Epithelial cell of proximal tubule (primary cell): ENCODE measurements around the gene CIRBP. TPM values are rescaled to one million over a fixed set of nuclear protein-coding genes. Genes with fewer than 3 reads are reported as not detected.

Experiments
- DNase-seq: peaks from one replicate; pipeline ENCODE4 v3.0.0-alpha.2; 2011; ENCODE audit warnings: low read depth
- H3K4me3 ChIP-seq: 2 replicates; pipeline ENCODE4 v1.5.1; 2011; ENCODE audit warnings: low read depth, mild to moderate bottlenecking, low read length
- CTCF ChIP-seq: conservative IDR thresholded peaks from 2 replicates; pipeline ENCODE4 v1.5.1; 2012; ENCODE audit warnings: low read depth, mild to moderate bottlenecking, low read length
- total RNA-seq: library from RNA; depleted of rRNA; stranded (reverse); fragments of >200 nt; gene quantifications from 2 replicates; pipeline ENCODE4 v1.2.3, GENCODE V29; 2015

The CIRBP gene
- total RNA-seq, 1 donor from 2014 or later: 317 TPM

GRCh38 chr19:1284979-1285736, 16.0 kb downstream of the CIRBP start:
- H3K4me3 ChIP-seq: no peak overlapping the region
- DNase-seq: no peak
- no peak for TF ChIP-seq CTCF

GRCh38 chr19:1285737-1286360, 16.7 kb downstream of the CIRBP start, which contains the start of gene EFNA2:
Gene EFNA2 (plus strand): TSS chr19:1285873. CDS start chr19:1286169, 296 bp downstream.
- TF ChIP-seq CTCF: no peak
- DNase-seq: no peak

GRCh38 chr19:1286487-1287353, 17.6 kb downstream of the CIRBP start:
- no peak for DNase-seq
- no peak overlapping the region for H3K4me3 ChIP-seq
- TF ChIP-seq CTCF: no peak

More at GRCh38 chr19:1285737-1286360, 16.7 kb downstream of the CIRBP start, which contains the start of gene EFNA2:
- H3K4me3 ChIP-seq: no peak within 1 kb of the TSS

- no peak overlapping the region for H3K4me3 ChIP-seq
- no peak for DNase-seq
- no peak for TF ChIP-seq CTCF
Measured at GRCh38 chr19:1287354-1288225, 18.5 kb downstream of the CIRBP start.

GRCh38 chr19:1288226-1288612, 19.1 kb downstream of the CIRBP start:
- H3K4me3 ChIP-seq: no peak overlapping the region
- TF ChIP-seq CTCF: no peak
- no peak for DNase-seq
